PC-9 (cell line): Measurements from ENCODE around the gene TIAM2. TPM values are rescaled to one million over a fixed set of nuclear protein-coding genes. Genes with fewer than 3 reads are reported as not detected.

ENCODE experiments used
- BruUV-seq: library from RNA; stranded (reverse); fragments of 400-500 nt; replicated peaks from 2 replicates; lab custom pipeline; 2021; lab: Mats Ljungman, UMichigan
- CTCF ChIA-PET: fragments of 300-600 bp; sonication (Branson Sonifier 250); formaldehyde crosslinking; loops from one replicate; lab custom pipeline; 2022; ENCODE audit warnings: antibody characterized with exemption; lab: Charles Lee
- POLR2A ChIA-PET: fragments of 300-600 bp; sonication (Branson Sonifier 250); formaldehyde crosslinking; loops from one replicate; lab custom pipeline; 2022; ENCODE audit warnings: antibody characterized with exemption; ENCODE audit not compliant: unreplicated experiment; lab: Charles Lee
- DNase-seq, 2 experiments: peaks; one replicate each; pipeline versions ENCODE4 v3.0.0 to v3.0.0-alpha.2; 2015 to 2022; ENCODE audit warnings: mixed read lengths in 1 of 2
- H2AFZ ChIP-seq: fragments of 200-600 bp; sonication (generic); 2 replicates; pipeline ENCODE4 v1.8.1; 2017; ENCODE audit warnings: antibody characterized with exemption
- H3F3A ChIP-seq: fragments of 200-600 bp; sonication (generic); 2 replicates; pipeline ENCODE4 v1.8.1; 2017; ENCODE audit warnings: antibody characterized with exemption, mild to moderate bottlenecking, low read depth; ENCODE audit not compliant: insufficient read depth
- H3K27ac ChIP-seq: fragments of 200-600 bp; sonication (generic); 2 replicates; pipeline ENCODE4 v1.6.1; 2016; ENCODE audit warnings: mixed run types
- H3K27me3 ChIP-seq: fragments of 200-600 bp; sonication (generic); 2 replicates; pipeline ENCODE4 v1.6.1; 2016; ENCODE audit warnings: low read depth, mixed run types; ENCODE audit not compliant: insufficient read depth
- H3K36me3 ChIP-seq: fragments of 200-600 bp; sonication (generic); 2 replicates; pipeline ENCODE4 v1.6.1; 2016; ENCODE audit warnings: low read depth, mixed run types
- H3K4me1 ChIP-seq: fragments of 200-600 bp; sonication (generic); replicated peaks from 2 replicates; pipeline ENCODE4 v1.6.1; 2016; ENCODE audit warnings: mixed run types; ENCODE audit not compliant: insufficient read depth
- H3K4me2 ChIP-seq: fragments of 200-600 bp; sonication (generic); 2 replicates; pipeline ENCODE4 v1.6.1; 2017; ENCODE audit warnings: mixed run types
- H3K4me3 ChIP-seq: fragments of 200-600 bp; sonication (generic); 2 replicates; pipeline ENCODE4 v1.6.1; 2016; ENCODE audit warnings: mixed run types
- H3K79me2 ChIP-seq: fragments of 200-600 bp; sonication (generic); 2 replicates; pipeline ENCODE4 v1.6.1; 2017; ENCODE audit warnings: low read depth, mixed run types
- H3K9me2 ChIP-seq: fragments of 200-600 bp; sonication (generic); 2 replicates; pipeline ENCODE4 v1.8.1; 2017; ENCODE audit warnings: mild to moderate bottlenecking; ENCODE audit not compliant: insufficient read depth
- H3K9me3 ChIP-seq: fragments of 200-600 bp; sonication (generic); 2 replicates; pipeline ENCODE4 v1.8.1; 2016; ENCODE audit warnings: low read depth; ENCODE audit not compliant: insufficient read depth
- H4K20me1 ChIP-seq: fragments of 200-600 bp; sonication (generic); 2 replicates; pipeline ENCODE4 v1.8.1; 2017; ENCODE audit not compliant: insufficient read depth
- EZH2 ChIP-seq: fragments of 200-600 bp; sonication (generic); IDR thresholded peaks from 2 replicates; pipeline ENCODE4 v1.8.0; 2017; ENCODE audit warnings: antibody characterized with exemption, low read depth
- intact Hi-C: fragments of 100-400 bp; cut with micrococcal nuclease; formaldehyde crosslinking; loops from one replicate; pipeline ENCODE4 v1.10.0; 2022; ENCODE audit not compliant: unreplicated experiment
- total RNA-seq: library from RNA; stranded (reverse); gene quantifications from 2 replicates; pipeline ENCODE4 v1.2.3, GENCODE V29; 2021
- TF ChIP-seq, protein P1 (sequence below): fragments of 200-600 bp; sonication (generic); conservative IDR thresholded peaks from 2 replicates; pipeline ENCODE4 v1.6.1; 2017; ENCODE audit warnings: mixed run types, antibody characterized with exemption, mild to moderate bottlenecking, moderate library complexity

The TIAM2 gene
- total RNA-seq, 1 experiment from 2014 or later, result 11.4 TPM

DNA sequence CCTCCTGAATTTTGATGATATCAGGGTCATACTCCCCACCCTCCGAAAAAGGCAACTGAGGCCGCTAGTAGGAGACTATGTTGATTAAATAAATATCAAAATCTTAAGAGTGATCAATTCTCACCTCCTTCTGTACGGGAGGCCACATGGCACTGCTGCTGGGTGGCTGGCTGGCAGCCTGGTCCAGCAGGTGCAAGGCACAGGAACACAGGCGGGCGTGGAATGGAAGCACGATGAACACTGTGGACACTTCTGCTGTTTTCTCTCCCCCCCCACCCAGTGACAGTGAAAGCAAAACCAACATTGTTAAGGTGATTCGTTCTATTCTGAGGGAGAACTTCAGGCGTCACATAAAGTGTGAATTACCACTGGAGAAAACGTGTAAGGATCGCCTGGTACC lies 259.0 kb downstream of the TIAM2 start:
- peak overlapping the region; percentile 63; the same call in 1 of the 2 replicates for H3K27ac ChIP-seq
- no peaks in the 10 kb centered on the region for H3K27me3 ChIP-seq
- BruUV-seq, result no TSS peak
- no peak overlapping the region for H3K4me3 ChIP-seq
- DNase-seq, result no peak
- intact Hi-C loops, result no loop called here
- ChIA-PET CTCF (no interaction called here), POLR2A (no interaction called here)
- H3K79me2 ChIP-seq, result no peaks in the 10 kb centered on the region
- TF ChIP-seq EZH2, result no peak
- TF ChIP-seq, protein P1, sequence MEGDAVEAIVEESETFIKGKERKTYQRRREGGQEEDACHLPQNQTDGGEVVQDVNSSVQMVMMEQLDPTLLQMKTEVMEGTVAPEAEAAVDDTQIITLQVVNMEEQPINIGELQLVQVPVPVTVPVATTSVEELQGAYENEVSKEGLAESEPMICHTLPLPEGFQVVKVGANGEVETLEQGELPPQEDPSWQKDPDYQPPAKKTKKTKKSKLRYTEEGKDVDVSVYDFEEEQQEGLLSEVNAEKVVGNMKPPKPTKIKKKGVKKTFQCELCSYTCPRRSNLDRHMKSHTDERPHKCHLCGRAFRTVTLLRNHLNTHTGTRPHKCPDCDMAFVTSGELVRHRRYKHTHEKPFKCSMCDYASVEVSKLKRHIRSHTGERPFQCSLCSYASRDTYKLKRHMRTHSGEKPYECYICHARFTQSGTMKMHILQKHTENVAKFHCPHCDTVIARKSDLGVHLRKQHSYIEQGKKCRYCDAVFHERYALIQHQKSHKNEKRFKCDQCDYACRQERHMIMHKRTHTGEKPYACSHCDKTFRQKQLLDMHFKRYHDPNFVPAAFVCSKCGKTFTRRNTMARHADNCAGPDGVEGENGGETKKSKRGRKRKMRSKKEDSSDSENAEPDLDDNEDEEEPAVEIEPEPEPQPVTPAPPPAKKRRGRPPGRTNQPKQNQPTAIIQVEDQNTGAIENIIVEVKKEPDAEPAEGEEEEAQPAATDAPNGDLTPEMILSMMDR, result no peak
- H3K36me3 ChIP-seq, result peaks cover 11% of the 10 kb centered on the region
- no peak overlapping the region for H2AFZ ChIP-seq
- H3K9me2 ChIP-seq, result no peaks in the 10 kb centered on the region
- H3K4me2 ChIP-seq, result no peak overlapping the region
- no peaks in the 10 kb centered on the region for H4K20me1 ChIP-seq
- no peaks in the 10 kb centered on the region for H3K9me3 ChIP-seq
- peaks cover 16% of the 10 kb centered on the region for H3K4me1 ChIP-seq
- H3F3A ChIP-seq, result peaks cover 22% of the 10 kb centered on the region

DNA sequence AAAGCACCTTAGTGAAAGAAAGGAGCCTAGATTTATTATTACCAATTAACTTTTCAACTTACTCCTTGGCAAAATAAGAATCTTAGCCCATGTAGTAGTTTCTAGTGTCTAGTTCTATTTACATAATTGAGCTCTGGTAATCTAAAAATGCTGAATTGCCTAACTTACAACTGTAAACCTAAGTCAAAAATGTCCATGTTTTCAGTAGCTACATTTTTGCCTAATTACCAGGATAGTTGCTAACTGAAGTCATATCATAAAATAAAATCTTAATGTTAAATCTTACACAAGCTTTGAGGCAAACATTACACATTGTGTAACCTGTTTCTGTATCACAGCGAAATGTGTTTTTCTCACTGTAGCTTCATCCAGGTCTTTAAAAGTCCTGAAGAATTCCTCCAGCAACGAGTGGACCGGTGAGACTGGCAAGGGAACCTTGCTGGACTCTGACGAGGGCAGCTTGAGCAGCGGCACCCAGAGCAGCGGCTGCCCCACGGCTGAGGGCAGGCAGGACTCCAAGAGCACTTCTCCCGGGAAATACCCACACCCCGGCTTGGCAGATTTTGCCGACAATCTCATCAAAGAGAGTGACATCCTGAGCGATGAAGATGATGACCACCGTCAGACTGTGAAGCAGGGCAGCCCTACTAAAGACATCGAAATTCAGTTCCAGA lies 261.1 kb downstream of the TIAM2 start:
- BruUV-seq, result no TSS peak
- H4K20me1 ChIP-seq, result no peaks in the 10 kb centered on the region
- H3K27ac ChIP-seq, result no peak overlapping the region
- ChIA-PET POLR2A (no interaction called here), CTCF (no interaction called here)
- TF ChIP-seq EZH2, result no peak
- TF ChIP-seq, protein P1, result no peak
- peaks cover 13% of the 10 kb centered on the region for H3F3A ChIP-seq
- no peak for DNase-seq
- H3K4me2 ChIP-seq, result no peak overlapping the region
- intact Hi-C loops, result no loop called here
- peaks cover 11% of the 10 kb centered on the region for H3K36me3 ChIP-seq
- peaks cover 15% of the 10 kb centered on the region for H3K4me1 ChIP-seq
- no peaks in the 10 kb centered on the region for H3K9me3 ChIP-seq
- H3K9me2 ChIP-seq, result no peaks in the 10 kb centered on the region
- H3K27me3 ChIP-seq, result no peaks in the 10 kb centered on the region
- no peaks in the 10 kb centered on the region for H3K79me2 ChIP-seq
- no peak overlapping the region for H2AFZ ChIP-seq
- H3K4me3 ChIP-seq, result no peak overlapping the region

DNA sequence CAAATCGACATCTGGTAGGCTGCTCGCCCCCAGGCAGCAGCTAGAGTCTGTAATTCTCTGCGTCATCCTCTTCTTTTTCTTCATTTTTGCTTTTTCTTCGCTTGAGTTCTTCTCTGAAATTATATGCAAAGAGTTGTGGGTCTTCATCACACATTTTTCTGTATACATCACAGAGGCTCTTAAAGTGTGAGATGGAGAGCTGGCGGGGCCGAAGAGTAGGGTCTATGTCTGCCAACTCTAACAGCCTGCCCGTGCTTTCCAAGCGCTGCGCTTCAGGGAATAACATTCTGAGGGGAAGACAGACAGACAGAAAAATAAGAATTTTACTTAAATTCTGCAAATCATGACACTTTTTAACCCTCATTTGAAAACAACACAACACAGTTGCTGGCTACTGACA lies 262.7 kb downstream of the TIAM2 start:
- no peak for TF ChIP-seq EZH2
- TF ChIP-seq, protein P1, result no peak
- intact Hi-C loops, result no loop called here
- Histone ChIP-seq H3K79me2 (no peaks in the 10 kb centered on the region), H3K4me3 (no peak overlapping the region), H3K9me3 (no peaks in the 10 kb centered on the region), H2AFZ (no peak overlapping the region), H3K9me2 (no peaks in the 10 kb centered on the region), H3K27ac (no peak overlapping the region), H3K4me1 (peaks cover 15% of the 10 kb centered on the region), H3K36me3 (peaks cover 7% of the 10 kb centered on the region), H3F3A (peaks cover 13% of the 10 kb centered on the region), H4K20me1 (no peaks in the 10 kb centered on the region), H3K27me3 (no peaks in the 10 kb centered on the region), H3K4me2 (no peak overlapping the region)
- no peak for DNase-seq
- POLR2A ChIA-PET, result interaction anchor here (0.6 to 0.9 kb wide), 2 partner anchors 56 to 72 kb away, joined by 3 read pairs; no protein-coding TSS in a partner anchor
- no TSS peak for BruUV-seq
- CTCF ChIA-PET, result interaction anchor here (1.2 kb wide), 1 partner anchor 10 kb away, joined by 3 read pairs; no protein-coding TSS in a partner anchor
